Cardiac septum (tissue), 1 donor: ENCODE data around the gene GATM. TPM values are rescaled to one million over a fixed set of nuclear protein-coding genes. Genes with fewer than 3 reads are reported as not detected.
"Not testable (repeated sequence)": the region's sequence is repeated elsewhere in the genome, so short reads cannot be mapped to it uniquely, and the experiment has no call there.

Source experiments
- DNase-seq: peaks from one replicate; pipeline ENCODE4 v3.0.0-alpha.2; 2020; ENCODE audit warnings: low spot score
- intact Hi-C: fragments of 100-400 bp; cut with DNase I; formaldehyde crosslinking; loops from one replicate; pipeline ENCODE4 v1.14.0; 2022
- total RNA-seq: library from RNA; stranded (reverse); fragmentation: NEBNext Ultra II Directional; extraction: Animal tissue kit (Norgen Biotek cat#: 25700); gene quantifications from one replicate; pipeline ENCODE4 v1.2.1, GENCODE V29; 2021
- donor health status: DM: no; HTN: no; CAD: no.

The GATM gene
- total RNA-seq, 1 donor from 2014 or later: 40.0 TPM

DNA sequence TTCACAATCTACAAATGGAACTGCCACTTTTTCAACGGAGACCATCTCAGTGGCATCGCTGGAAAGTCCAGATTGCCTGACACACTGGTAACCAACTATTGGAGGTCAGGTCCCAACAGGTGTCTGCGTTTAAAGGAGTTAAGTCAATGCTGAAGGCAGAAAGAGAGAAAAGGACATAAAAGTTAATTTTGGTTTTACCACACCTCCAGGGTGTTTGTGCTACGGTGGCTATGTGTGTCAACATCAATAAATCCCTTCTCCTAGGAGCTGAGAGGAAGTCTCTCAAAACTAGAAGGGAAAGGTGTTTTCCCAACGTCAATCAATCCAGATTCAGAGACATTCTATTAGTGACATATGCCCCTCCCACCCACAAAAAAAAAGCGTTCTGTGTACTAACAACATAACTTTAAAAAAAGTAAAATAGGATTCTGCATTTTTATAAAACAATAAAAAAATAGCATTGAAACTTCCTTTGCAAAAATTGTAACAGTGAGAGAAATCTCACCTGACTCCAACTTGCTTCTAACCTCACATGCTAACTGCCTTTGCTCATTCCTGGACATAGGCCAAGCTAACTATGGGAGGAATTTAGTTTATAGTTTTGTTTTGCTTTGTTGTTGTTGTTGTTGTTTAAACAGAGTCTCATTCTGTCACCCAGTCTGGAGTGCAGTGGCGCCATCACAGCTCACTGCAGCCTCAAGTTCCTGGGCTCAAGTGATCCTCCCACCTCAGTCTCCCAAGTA lies 58.7 kb downstream of the GATM start:
- no peak for DNase-seq
- intact Hi-C loops: no loop called here

DNA sequence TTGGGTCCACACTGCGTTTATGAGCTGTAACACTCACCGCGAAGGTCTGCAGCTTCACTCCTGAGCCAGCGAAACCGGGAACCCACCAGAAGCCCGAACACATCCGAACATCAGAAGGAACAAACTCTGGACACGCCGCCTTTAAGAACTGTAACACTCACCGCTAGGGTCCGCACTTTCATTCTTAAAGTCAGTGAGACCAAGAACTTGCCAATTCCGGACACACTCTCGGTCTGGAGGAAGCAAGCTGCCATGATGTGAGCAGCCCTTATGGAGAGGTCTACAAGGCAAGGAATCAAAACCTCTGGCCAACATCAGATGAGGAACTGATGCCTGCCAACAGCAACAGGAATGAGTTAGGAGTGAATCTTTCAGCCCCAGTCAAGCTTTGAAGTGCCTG lies 63.4 kb downstream of the GATM start:
- DNase-seq: no peak
- intact Hi-C loops: no loop called here

DNA sequence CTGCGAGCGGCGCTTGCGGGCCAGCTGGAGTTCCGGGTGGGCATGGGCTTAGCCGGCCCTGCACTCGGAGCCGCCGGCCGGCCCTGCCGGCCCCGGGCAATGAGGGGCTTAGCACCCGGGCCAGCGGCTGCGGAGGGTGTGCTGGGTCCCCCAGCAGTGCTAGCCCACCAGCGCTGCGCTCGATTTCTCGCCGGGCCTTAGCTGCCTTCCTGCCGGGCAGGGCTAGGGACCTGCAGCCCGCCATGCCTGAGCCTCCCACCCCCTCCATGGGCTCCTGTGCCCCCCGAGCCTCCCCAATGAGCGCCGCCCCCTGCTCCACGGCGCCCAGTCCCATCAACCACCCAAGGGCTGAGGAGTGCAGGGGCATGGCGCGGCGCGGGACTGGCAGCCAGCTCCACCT lies 64.2 kb downstream of the GATM start:
- DNase-seq, intact Hi-C loops: not testable (repeated sequence)

Other genes starting within 250 kb of the GATM start
- gene DUOXA1, start 248.7 kb downstream of the GATM start, total RNA-seq: 0.73 TPM
- 0.59 TPM for gene DUOX1, start 248.6 kb downstream of the GATM start, total RNA-seq
- 4.2 TPM for gene SHF, start 190.6 kb downstream of the GATM start, total RNA-seq
- not detected for gene SLC28A2, start 126.3 kb downstream of the GATM start, total RNA-seq
- 3.3 TPM for gene SLC30A4, start 144.2 kb upstream of the GATM start, total RNA-seq
- gene BLOC1S6, start 208.8 kb upstream of the GATM start, total RNA-seq: 29.1 TPM